HCT116 (cell line): ENCODE results near the gene CUX1. TPM values are rescaled to one million over a fixed set of nuclear protein-coding genes. Genes with fewer than 3 reads are reported as not detected.

Experiments used
- ATAC-seq: fragments of 200-7000 bp; cut with Tn5 transposase; 2 replicates; pipeline ENCODE4 v1.9.1; 2020; ENCODE audit warnings: mild to moderate bottlenecking, moderate library complexity
- BruUV-seq: library from RNA; stranded (reverse); fragments of 400-500 nt; replicated peaks from 2 replicates; lab custom pipeline; 2021; lab: Mats Ljungman, UMichigan
- CTCF ChIA-PET: fragments of 300-600 bp; sonication (Branson Sonifier 250); formaldehyde crosslinking; loops from one replicate; lab custom pipeline; 2021; ENCODE audit warnings: antibody characterized with exemption; lab: Charles Lee
- POLR2A ChIA-PET: fragments of 300-600, 350-600 bp; sonication (Branson Sonifier 250); formaldehyde crosslinking; loops from one replicate; lab custom pipeline; 2021; ENCODE audit warnings: antibody characterized with exemption; lab: Charles Lee
- RAD21 ChIA-PET, 2 experiments: fragments of 300-600 bp; sonication (Branson Sonifier 250); formaldehyde crosslinking; loops; one replicate each; lab custom pipeline; 2023; ENCODE audit warnings: low total read pairs in 2 of 2; ENCODE audit not compliant: uncharacterized antibody in 2 of 2, unreplicated experiment in 2 of 2, low non-redundant PET in 1 of 2; lab: Charles Lee
- DNase-seq: peaks from one replicate; pipeline ENCODE4 v3.0.0-alpha.2; 2010; ENCODE audit warnings: low read depth, low spot score
- H2AFZ ChIP-seq: fragments of 200-600 bp; shearing (Covaris generic), sonication (generic); 2 replicates; pipeline ENCODE4 v1.6.1; 2017; ENCODE audit warnings: low read depth, mixed run types, mixed read lengths, antibody characterized with exemption, low read length; ENCODE audit not compliant: poor library complexity, severe bottlenecking
- H3K27ac ChIP-seq: 2 replicates; pipeline ENCODE4 v1.5.1; 2012; ENCODE audit warnings: low read depth, low read length
- H3K27me3 ChIP-seq: fragments of 200-600 bp; sonication (generic); 2 replicates; pipeline ENCODE4 v1.6.1; 2016; ENCODE audit warnings: mixed run types, low read length, mixed read lengths; ENCODE audit not compliant: insufficient read depth
- H3K36me3 ChIP-seq, 2 experiments: fragments of 200-500 bp in 1 of 2; fragments of 200-600 bp in 1 of 2; sonication (Bioruptor generic) in 1 of 2; sonication (generic) in 1 of 2; 2 replicates each; pipeline versions ENCODE4 v1.5.1 to v1.6.1; 2014 to 2016; ENCODE audit warnings: low read length in 2 of 2, inconsistent platforms in 1 of 2, mixed read lengths in 1 of 2, mixed run types in 1 of 2; ENCODE audit not compliant: insufficient read depth in 2 of 2, control insufficient read depth in 1 of 2
- H3K4me1 ChIP-seq, 2 experiments: fragments of 200-600 bp in 1 of 2; sonication (generic) in 1 of 2; 2 replicates each; pipeline versions ENCODE4 v1.5.1 to v1.6.1; 2012 to 2017; ENCODE audit warnings: low read length in 2 of 2, inconsistent platforms in 1 of 2, mild to moderate bottlenecking in 1 of 2, mixed read lengths in 1 of 2, mixed run types in 1 of 2, moderate library complexity in 1 of 2; ENCODE audit not compliant: insufficient read depth in 2 of 2, control insufficient read depth in 1 of 2
- H3K4me2 ChIP-seq: fragments of 200-600 bp; sonication (generic); 2 replicates; pipeline ENCODE4 v1.6.1; 2017; ENCODE audit warnings: mixed run types, low read length, mixed read lengths
- H3K4me3 ChIP-seq, 2 experiments: fragments of 200-600 bp in 1 of 2; sonication (generic) in 1 of 2; replicated peaks in 1 of 2; 2 replicates each; pipeline ENCODE4 v1.5.1; 2011 to 2016; ENCODE audit warnings: low read length in 2 of 2, control low read depth in 1 of 2, low read depth in 1 of 2, mild to moderate bottlenecking in 1 of 2, mixed read lengths in 1 of 2, mixed run types in 1 of 2
- H3K79me2 ChIP-seq: fragments of 200-600 bp; sonication (generic); 2 replicates; pipeline ENCODE4 v1.6.1; 2017; ENCODE audit warnings: mild to moderate bottlenecking, mixed run types, low read length, moderate library complexity, mixed read lengths; ENCODE audit not compliant: insufficient read depth
- H3K9ac ChIP-seq: fragments of 200-600 bp; sonication (generic); 2 replicates; pipeline ENCODE4 v1.6.1; 2016; ENCODE audit warnings: low read length, mixed read lengths
- H3K9me2 ChIP-seq: fragments of 200-600 bp; sonication (generic), shearing (Covaris generic); 2 replicates; pipeline ENCODE4 v1.6.1; 2017; ENCODE audit warnings: mixed run types, mild to moderate bottlenecking, moderate library complexity; ENCODE audit not compliant: insufficient read depth
- H3K9me3 ChIP-seq, 2 experiments: fragments of 200-500 bp in 1 of 2; fragments of 200-600 bp in 1 of 2; sonication (Bioruptor generic) in 1 of 2; sonication (generic) in 1 of 2; 2 replicates each; pipeline ENCODE4 v1.6.1; 2014 to 2017; ENCODE audit warnings: low read length in 2 of 2, mixed read lengths in 2 of 2, inconsistent platforms in 1 of 2, low read depth in 1 of 2, mild to moderate bottlenecking in 1 of 2, mixed run types in 1 of 2, moderate library complexity in 1 of 2; ENCODE audit not compliant: control insufficient read depth in 1 of 2, insufficient read depth in 1 of 2
- H4K20me1 ChIP-seq: fragments of 200-600 bp; sonication (generic), shearing (Covaris generic); 2 replicates; pipeline ENCODE4 v1.6.1; 2017; ENCODE audit warnings: mixed run types, mild to moderate bottlenecking, moderate library complexity; ENCODE audit not compliant: insufficient read depth
- CBX3 ChIP-seq: IDR thresholded peaks from 2 replicates; pipeline ENCODE4 v1.6.1; 2012; ENCODE audit warnings: low read depth
- EGR1 ChIP-seq: IDR thresholded peaks from 2 replicates; pipeline ENCODE4 v1.6.1; 2012; ENCODE audit warnings: low read depth
- ELF1 ChIP-seq: IDR thresholded peaks from 2 replicates; pipeline ENCODE4 v1.6.1; 2012; ENCODE audit warnings: low read depth, borderline replicate concordance
- EZH2 ChIP-seq: fragments of 200-600 bp; sonication (generic); IDR thresholded peaks from 2 replicates; pipeline ENCODE4 v1.6.1; 2017; ENCODE audit warnings: antibody characterized with exemption, mixed run types
- FOSL1 ChIP-seq: IDR thresholded peaks from 2 replicates; pipeline ENCODE4 v1.6.1; 2012; ENCODE audit warnings: low read depth
- JUND ChIP-seq: IDR thresholded peaks from 2 replicates; pipeline ENCODE4 v1.6.1; 2012
- POLR2A ChIP-seq: IDR thresholded peaks from 2 replicates; pipeline ENCODE4 v1.7.0; 2011; ENCODE audit warnings: borderline replicate concordance; ENCODE audit not compliant: insufficient read depth, insufficient read length; ENCODE audit errors: extremely low read depth
- POLR2AphosphoS5 ChIP-seq: IDR thresholded peaks from 2 replicates; pipeline ENCODE4 v1.6.1; 2011; ENCODE audit warnings: mild to moderate bottlenecking, low read depth, low read length, moderate library complexity
- RAD21 ChIP-seq: IDR thresholded peaks from 2 replicates; pipeline ENCODE4 v1.6.1; 2012; ENCODE audit warnings: low read depth, mild to moderate bottlenecking
- SIN3A ChIP-seq: IDR thresholded peaks from 2 replicates; pipeline ENCODE4 v1.6.1; 2012; ENCODE audit warnings: low read depth
- SP1 ChIP-seq: IDR thresholded peaks from 2 replicates; pipeline ENCODE4 v1.6.1; 2012; ENCODE audit warnings: low read depth
- SRF ChIP-seq: IDR thresholded peaks from 2 replicates; pipeline ENCODE4 v1.6.1; 2012; ENCODE audit warnings: low read depth
- YY1 ChIP-seq: IDR thresholded peaks from 2 replicates; pipeline ENCODE4 v1.6.1; 2011; ENCODE audit warnings: low read length, low read depth, moderate library complexity, mild to moderate bottlenecking; ENCODE audit not compliant: insufficient replicate concordance; ENCODE audit errors: extremely low read depth
- ZBTB33 ChIP-seq: IDR thresholded peaks from 2 replicates; pipeline ENCODE4 v1.6.1; 2011; ENCODE audit warnings: mild to moderate bottlenecking, low read length, moderate library complexity; ENCODE audit not compliant: insufficient replicate concordance; ENCODE audit errors: extremely low read depth
- ZFX ChIP-seq: fragments of 450-650 bp; IDR thresholded peaks from 2 replicates; pipeline ENCODE4 v1.6.1; 2017
- intact Hi-C: fragments of 100-400 bp; cut with micrococcal nuclease; formaldehyde crosslinking; loops from 2 replicates; pipeline ENCODE4 v1.10.0; 2022
- total RNA-seq: library from RNA; stranded (reverse); gene quantifications from one replicate; pipeline ENCODE4 v1.2.1, GENCODE V29; 2021; ENCODE audit not compliant: unreplicated experiment
- TF ChIP-seq, protein P1 (sequence below): IDR thresholded peaks from 2 replicates; pipeline ENCODE4 v1.6.1; 2012
- TF ChIP-seq, protein P2 (sequence below), 3 experiments: fragments of 200-600 bp in 1 of 3; sonication (generic) in 1 of 3; IDR thresholded peaks in 2 of 3; conservative IDR thresholded peaks in 1 of 3; 2 replicates each; pipeline ENCODE4 v1.5.1; 2012 to 2017; ENCODE audit warnings: low read depth in 2 of 3, low read length in 2 of 3, antibody characterized with exemption in 1 of 3, borderline replicate concordance in 1 of 3, control low read depth in 1 of 3, mild to moderate bottlenecking in 1 of 3, mixed read lengths in 1 of 3, mixed run types in 1 of 3, moderate library complexity in 1 of 3; ENCODE audit not compliant: insufficient read depth in 1 of 3
- TF ChIP-seq, protein P3 (sequence below): IDR thresholded peaks from 2 replicates; pipeline ENCODE4 v1.6.1; 2012

The CUX1 gene
- total RNA-seq, 1 experiment from 2014 or later = 68.9 TPM

GRCh38 chr7:102310414-102310815, 493.0 kb downstream of the CUX1 start:
- Histone ChIP-seq H2AFZ (no peak overlapping the region), H3K9ac (no peak overlapping the region), H3K9me3 (no peaks in the 10 kb centered on the region), H3K79me2 (no peaks in the 10 kb centered on the region), H3K4me3 (no peak overlapping the region), H3K4me1 (no peaks in the 10 kb centered on the region; a peak in 1 of 4 replicates), H3K4me2 (no peak overlapping the region), H3K36me3 (no peaks in the 10 kb centered on the region; a peak in 1 of 4 replicates), H4K20me1 (no peaks in the 10 kb centered on the region), H3K9me2 (no peaks in the 10 kb centered on the region), H3K27ac (no peak overlapping the region), H3K27me3 (no peaks in the 10 kb centered on the region)
- DNase-seq (no peak), ATAC-seq (no peak)
- ChIA-PET RAD21 (no interaction called here), POLR2A (no interaction called here), CTCF (no interaction called here)
- no TSS peak for BruUV-seq
- intact Hi-C loops = no loop called here
- TF ChIP-seq CBX3 = no peak
- TF ChIP-seq ZBTB33 = no peak
- TF ChIP-seq POLR2A = no peak
- TF ChIP-seq JUND = no peak
- TF ChIP-seq SP1 = no peak
- TF ChIP-seq RAD21 = no peak
- no peak for TF ChIP-seq POLR2AphosphoS5
- TF ChIP-seq SRF = no peak
- no peak for TF ChIP-seq SIN3A
- TF ChIP-seq ELF1 = no peak
- TF ChIP-seq, protein P1, sequence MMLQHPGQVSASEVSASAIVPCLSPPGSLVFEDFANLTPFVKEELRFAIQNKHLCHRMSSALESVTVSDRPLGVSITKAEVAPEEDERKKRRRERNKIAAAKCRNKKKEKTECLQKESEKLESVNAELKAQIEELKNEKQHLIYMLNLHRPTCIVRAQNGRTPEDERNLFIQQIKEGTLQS = no peak
- TF ChIP-seq, protein P2, sequence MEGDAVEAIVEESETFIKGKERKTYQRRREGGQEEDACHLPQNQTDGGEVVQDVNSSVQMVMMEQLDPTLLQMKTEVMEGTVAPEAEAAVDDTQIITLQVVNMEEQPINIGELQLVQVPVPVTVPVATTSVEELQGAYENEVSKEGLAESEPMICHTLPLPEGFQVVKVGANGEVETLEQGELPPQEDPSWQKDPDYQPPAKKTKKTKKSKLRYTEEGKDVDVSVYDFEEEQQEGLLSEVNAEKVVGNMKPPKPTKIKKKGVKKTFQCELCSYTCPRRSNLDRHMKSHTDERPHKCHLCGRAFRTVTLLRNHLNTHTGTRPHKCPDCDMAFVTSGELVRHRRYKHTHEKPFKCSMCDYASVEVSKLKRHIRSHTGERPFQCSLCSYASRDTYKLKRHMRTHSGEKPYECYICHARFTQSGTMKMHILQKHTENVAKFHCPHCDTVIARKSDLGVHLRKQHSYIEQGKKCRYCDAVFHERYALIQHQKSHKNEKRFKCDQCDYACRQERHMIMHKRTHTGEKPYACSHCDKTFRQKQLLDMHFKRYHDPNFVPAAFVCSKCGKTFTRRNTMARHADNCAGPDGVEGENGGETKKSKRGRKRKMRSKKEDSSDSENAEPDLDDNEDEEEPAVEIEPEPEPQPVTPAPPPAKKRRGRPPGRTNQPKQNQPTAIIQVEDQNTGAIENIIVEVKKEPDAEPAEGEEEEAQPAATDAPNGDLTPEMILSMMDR (IDR thresholded peaks at IDR 0.05 in 2 of 3, conservative IDR thresholded peaks at IDR 0.05 in 1 of 3; ENCODE audit: borderline replicate concordance in 1 of 3, insufficient read depth in 1 of 3, low read depth in 2 of 3, low read length in 2 of 3) = no peak
- TF ChIP-seq FOSL1 = no peak
- TF ChIP-seq EGR1 = no peak
- no peak for TF ChIP-seq ZFX
- no peak for TF ChIP-seq EZH2
- no peak for TF ChIP-seq YY1
- TF ChIP-seq, protein P3, sequence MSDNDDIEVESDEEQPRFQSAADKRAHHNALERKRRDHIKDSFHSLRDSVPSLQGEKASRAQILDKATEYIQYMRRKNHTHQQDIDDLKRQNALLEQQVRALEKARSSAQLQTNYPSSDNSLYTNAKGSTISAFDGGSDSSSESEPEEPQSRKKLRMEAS = no peak
